GM12872 (cell line): ENCODE measurements around the gene LDLRAD4.

Experiments
- CTCF ChIP-seq: IDR thresholded peaks from 3 replicates; pipeline ENCODE4 v1.5.1; 2011; ENCODE audit warnings: low read depth, mild to moderate bottlenecking, low read length, moderate library complexity; ENCODE audit not compliant: insufficient read depth

The LDLRAD4 gene

DNA sequence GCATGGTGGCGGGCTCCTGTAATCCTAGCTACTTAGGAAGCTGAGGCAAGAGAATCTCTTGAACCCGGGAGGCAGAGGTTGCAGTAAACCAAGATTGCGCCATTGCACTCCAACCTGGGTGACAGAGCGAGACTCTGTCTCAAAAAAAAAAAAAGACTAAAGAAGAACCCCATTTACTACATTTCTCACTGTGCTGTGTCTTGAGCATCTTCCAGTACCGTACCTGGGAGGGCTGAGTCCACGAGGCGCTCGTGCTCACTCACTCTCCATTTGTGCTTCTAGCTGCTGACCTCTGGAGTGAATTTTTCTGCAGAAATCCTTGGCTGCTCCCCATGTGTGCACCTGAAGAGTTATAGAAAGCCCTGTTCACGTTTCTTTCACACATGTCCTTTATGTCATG is 204.8 kb downstream of the LDLRAD4 start:
- no peak for TF ChIP-seq CTCF

DNA sequence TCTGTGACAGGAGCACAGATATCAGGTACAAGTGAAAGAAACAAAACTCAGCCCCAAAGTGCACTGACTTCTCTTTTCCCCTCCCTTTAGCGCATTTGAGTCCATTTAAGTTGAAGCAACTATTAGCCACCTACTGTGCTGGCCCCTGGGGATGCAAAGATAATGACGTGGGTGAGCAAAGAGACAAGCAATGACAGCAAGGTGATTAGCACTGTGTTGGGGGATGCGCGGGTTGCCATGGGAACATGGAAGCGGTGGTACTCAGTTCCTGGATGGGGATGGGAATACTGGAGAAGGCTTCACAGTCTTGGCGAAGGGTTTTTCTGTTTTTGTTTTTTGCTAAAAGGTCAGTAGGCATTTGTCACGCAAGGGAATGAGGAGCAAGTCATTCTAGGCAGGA is 205.8 kb downstream of the LDLRAD4 start:
- TF ChIP-seq CTCF = no peak

DNA sequence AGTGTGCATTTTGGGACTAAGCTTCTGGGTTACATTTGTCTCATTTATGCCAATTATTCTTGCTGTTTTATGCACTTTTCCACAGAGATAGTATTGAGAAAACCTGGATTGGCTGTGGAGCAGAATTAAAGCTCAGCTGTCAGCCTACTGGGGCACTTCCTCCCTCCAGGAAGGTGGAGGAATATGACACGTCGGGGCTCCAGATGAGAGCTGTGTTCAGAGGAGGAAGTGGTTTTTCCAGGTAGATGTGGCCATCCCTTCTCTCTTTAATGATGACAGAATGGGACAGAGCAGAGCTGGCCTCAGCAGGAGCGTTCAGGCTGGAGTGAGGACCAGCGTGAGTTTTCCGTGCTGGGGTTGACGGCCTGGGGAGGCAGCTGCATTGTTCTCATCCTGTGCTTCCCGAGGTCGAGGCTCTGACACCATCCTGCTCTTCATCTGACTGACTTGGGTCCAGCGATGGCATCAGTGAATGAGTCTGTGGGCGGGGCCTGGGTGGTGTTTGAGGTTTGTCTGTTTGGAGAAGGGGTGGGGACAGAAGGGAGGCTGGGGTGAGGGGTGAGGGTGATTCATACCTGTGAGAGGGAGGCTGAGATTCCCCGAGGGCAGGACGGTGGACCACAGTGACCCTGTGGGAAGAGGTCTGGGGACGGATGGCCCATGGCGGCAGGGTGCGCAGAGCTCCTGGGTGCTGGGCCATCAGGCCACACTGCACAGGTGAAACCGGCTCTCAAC is 207.0 kb downstream of the LDLRAD4 start:
- no peak for TF ChIP-seq CTCF

GRCh38 chr18:13427354-13427753 is 208.8 kb downstream of the LDLRAD4 start:
- no peak for TF ChIP-seq CTCF

- TF ChIP-seq CTCF = no peak
Measured at GRCh38 chr18:13428319-13428718, 209.8 kb downstream of the LDLRAD4 start.

GRCh38 chr18:13429016-13429415 is 210.5 kb downstream of the LDLRAD4 start:
- no peak for TF ChIP-seq CTCF

GRCh38 chr18:13429884-13430510 is 211.4 kb downstream of the LDLRAD4 start:
- TF ChIP-seq CTCF = no peak
